Mesendoderm (in vitro differentiated cells): ENCODE results near the gene PDK4. TPM values are rescaled to one million over a fixed set of nuclear protein-coding genes. Genes with fewer than 3 reads are reported as not detected.

Experiments used
- DNase-seq: peaks from one replicate; pipeline ENCODE4 v3.0.0; 2013
- H2AK5ac ChIP-seq: 2 replicates; pipeline ENCODE4 v1.6.1; 2013; ENCODE audit warnings: low read length, inconsistent platforms
- H2BK120ac ChIP-seq: 2 replicates; pipeline ENCODE4 v1.6.1; 2013; ENCODE audit warnings: low read depth, mild to moderate bottlenecking, low read length, moderate library complexity, mixed read lengths
- H2BK15ac ChIP-seq: replicated peaks from 2 replicates; pipeline ENCODE4 v1.6.1; 2013; ENCODE audit warnings: low read depth, mild to moderate bottlenecking, moderate library complexity
- H2BK5ac ChIP-seq: 2 replicates; pipeline ENCODE4 v1.6.1; 2013; ENCODE audit warnings: low read length, inconsistent platforms
- H3K18ac ChIP-seq: 2 replicates; pipeline ENCODE4 v1.6.1; 2013; ENCODE audit warnings: mild to moderate bottlenecking, low read length, mixed read lengths
- H3K23ac ChIP-seq: one replicate; pipeline ENCODE4 v1.6.1; 2013; ENCODE audit warnings: low read length
- H3K27ac ChIP-seq: 2 replicates; pipeline ENCODE4 v1.5.1; 2013; ENCODE audit warnings: low read depth, mild to moderate bottlenecking, inconsistent platforms, low read length, moderate library complexity
- H3K27me3 ChIP-seq: 2 replicates; pipeline ENCODE4 v1.6.1; 2013; ENCODE audit warnings: low read length, control low read depth, mild to moderate bottlenecking, inconsistent platforms; ENCODE audit not compliant: insufficient read depth, poor library complexity
- H3K36me3 ChIP-seq: 2 replicates; pipeline ENCODE4 v1.6.1; 2013; ENCODE audit warnings: low read length, inconsistent platforms; ENCODE audit not compliant: control insufficient read depth, insufficient read depth
- H3K4ac ChIP-seq: one replicate; pipeline ENCODE4 v1.6.1; 2013; ENCODE audit warnings: low read depth, mild to moderate bottlenecking, low read length, moderate library complexity
- H3K4me1 ChIP-seq: 2 replicates; pipeline ENCODE4 v1.6.1; 2013; ENCODE audit warnings: low read depth, low read length, inconsistent platforms; ENCODE audit not compliant: control insufficient read depth
- H3K4me2 ChIP-seq: 2 replicates; pipeline ENCODE4 v1.6.1; 2013; ENCODE audit warnings: low read length
- H3K4me3 ChIP-seq: 2 replicates; pipeline ENCODE4 v1.5.1; 2013; ENCODE audit warnings: mild to moderate bottlenecking, low read length
- H3K56ac ChIP-seq: one replicate; pipeline ENCODE4 v1.6.1; 2013; ENCODE audit warnings: low read length
- H3K79me1 ChIP-seq: 2 replicates; pipeline ENCODE4 v1.6.1; 2013; ENCODE audit warnings: low read length, inconsistent platforms
- H3K79me2 ChIP-seq: 2 replicates; pipeline ENCODE4 v1.6.1; 2013; ENCODE audit warnings: mild to moderate bottlenecking, low read length; ENCODE audit not compliant: control insufficient read depth, insufficient read depth
- H3K9ac ChIP-seq: 2 replicates; pipeline ENCODE4 v1.6.1; 2013; ENCODE audit warnings: low read length, inconsistent platforms
- H4K5ac ChIP-seq: one replicate; pipeline ENCODE4 v1.6.1; 2013; ENCODE audit warnings: low read length
- H4K8ac ChIP-seq: one replicate; pipeline ENCODE4 v1.6.1; 2013; ENCODE audit warnings: low read depth, mild to moderate bottlenecking, control low read depth, low read length, moderate library complexity
- WGBS: extraction: QIAGEN DNeasy Blood & Tissue Kit; methylation state at CpG from one replicate; pipeline ENCODE4 v1.1.7; 2013; ENCODE audit warnings: low lambda C conversion rate, missing lambda C conversion rate; ENCODE audit not compliant: insufficient coverage; ENCODE audit errors: extremely low coverage; 5-methylcytosine and 5-hydroxymethylcytosine counted together
- polyA plus RNA-seq, 2 experiments: library from polyadenylated mRNA; stranded (reverse); fragments of 200-250 nt; gene quantifications; one replicate each; pipeline ENCODE4 v1.2.3, GENCODE V29; 2013

Gene PDK4
- polyA plus RNA-seq (2013, experiment 1 of 2): 0.06 TPM
- 0.07 TPM for polyA plus RNA-seq (2013, experiment 2 of 2)

DNA sequence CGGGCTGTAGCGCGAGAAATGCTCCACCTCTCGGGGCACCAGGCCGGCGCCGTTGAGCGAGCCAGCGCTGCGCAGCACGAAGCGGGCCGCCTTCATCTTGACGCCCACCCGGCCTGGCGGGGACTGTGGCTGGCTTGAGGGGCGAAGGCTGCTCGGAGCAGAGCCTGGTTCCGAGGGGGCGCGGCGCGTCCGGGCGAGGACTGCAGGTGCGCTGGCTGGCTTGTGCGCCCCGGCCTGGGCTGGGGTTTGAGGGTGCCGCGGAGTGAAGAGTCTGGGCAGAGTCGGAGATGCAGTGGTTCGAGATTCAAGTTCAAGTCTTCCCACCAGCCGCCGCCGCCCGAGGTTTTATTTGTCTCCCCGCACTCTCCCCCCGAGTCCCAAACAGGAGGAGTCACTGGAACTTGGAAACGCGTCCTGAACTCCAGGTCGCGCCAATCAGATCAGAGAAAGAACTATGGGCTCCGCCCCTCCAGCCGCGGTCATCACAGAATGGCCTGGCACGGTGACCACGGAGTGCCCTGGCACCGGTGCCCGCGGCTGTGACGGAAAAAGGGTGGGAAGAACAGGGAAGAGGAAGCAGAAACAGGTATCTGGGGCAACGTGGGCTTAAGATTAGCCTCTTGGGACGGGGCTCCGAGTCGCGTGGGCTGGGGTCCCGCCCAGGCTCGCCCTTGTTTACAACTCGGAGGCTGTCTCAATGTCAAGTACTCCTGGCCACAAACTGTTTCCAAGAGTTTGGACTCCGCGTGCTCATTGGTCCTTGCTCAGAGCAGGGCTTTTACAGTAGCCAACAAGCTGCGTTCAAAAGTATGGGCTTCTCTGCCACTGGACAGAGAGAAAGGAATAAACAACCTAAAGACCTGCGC is at the start of gene PDK4:
Gene PDK4 (minus strand): TSS at position 319 of the 866 bp plus-strand sequence. CDS start 223 bp downstream, at position 96.
- Histone ChIP-seq H3K79me2 (no peaks in the 10 kb centered on the region), H3K4me3 (peak within 1 kb of the TSS; percentile 76), H3K27ac (no peak within 1 kb of the TSS), H4K5ac (no peak within 1 kb of the TSS), H4K8ac (no peak within 1 kb of the TSS), H3K56ac (peak within 1 kb of the TSS; percentile 67), H3K4me2 (peak within 1 kb of the TSS; percentile 90), H2BK15ac (no peak within 1 kb of the TSS), H3K23ac (no peak within 1 kb of the TSS), H3K4me1 (no peaks in the 10 kb centered on the region), H3K27me3 (peaks cover 3% of the 10 kb centered on the region), H3K18ac (no peak within 1 kb of the TSS), H2AK5ac (no peak within 1 kb of the TSS), H2BK120ac (no peak within 1 kb of the TSS), H3K9ac (peak within 1 kb of the TSS; percentile 52), H3K36me3 (no peaks in the 10 kb centered on the region), H2BK5ac (no peak within 1 kb of the TSS), H3K79me1 (no peaks in the 10 kb centered on the region), H3K4ac (no peak within 1 kb of the TSS)
- no CpG with 5 or more reads among the region's 63 CpGs for WGBS
- peak; percentile 62 for DNase-seq

DNA sequence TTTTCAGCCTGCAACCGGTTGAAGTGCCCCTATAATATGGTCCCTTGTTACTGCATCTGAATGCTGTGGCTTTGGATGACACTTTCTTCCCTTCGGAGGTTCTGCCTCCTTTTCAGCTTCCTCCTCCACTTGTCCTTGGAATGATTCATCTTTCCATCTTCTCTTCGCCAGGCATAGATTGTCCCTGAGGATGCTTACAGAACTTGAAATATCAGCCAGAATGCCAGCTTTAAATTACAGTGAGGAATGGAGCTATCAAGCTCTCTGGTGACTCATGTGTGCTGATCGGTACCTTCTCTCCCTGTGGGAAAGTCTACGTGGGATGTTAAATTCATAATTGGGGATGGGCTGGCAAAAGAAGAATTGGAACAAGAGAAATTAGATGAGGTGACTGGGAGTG is 45.9 kb upstream of the PDK4 start:
- Histone ChIP-seq H4K5ac (no peak overlapping the region), H3K4me1 (no peaks in the 10 kb centered on the region), H3K79me1 (no peaks in the 10 kb centered on the region), H4K8ac (no peak overlapping the region), H3K18ac (no peak overlapping the region), H3K4me3 (no peak overlapping the region), H3K79me2 (no peaks in the 10 kb centered on the region), H2BK15ac (no peak overlapping the region), H3K23ac (no peak overlapping the region), H3K4me2 (no peak overlapping the region), H3K9ac (no peak overlapping the region), H2AK5ac (no peak overlapping the region), H2BK5ac (no peak overlapping the region), H3K56ac (no peak overlapping the region), H3K4ac (no peak overlapping the region), H3K36me3 (no peaks in the 10 kb centered on the region), H3K27ac (no peak overlapping the region), H2BK120ac (no peak overlapping the region), H3K27me3 (no peaks in the 10 kb centered on the region)
- no peak for DNase-seq
- whole genome bisulfite sequencing: no CpG with 5 or more reads among the region's 5 CpGs

DNA sequence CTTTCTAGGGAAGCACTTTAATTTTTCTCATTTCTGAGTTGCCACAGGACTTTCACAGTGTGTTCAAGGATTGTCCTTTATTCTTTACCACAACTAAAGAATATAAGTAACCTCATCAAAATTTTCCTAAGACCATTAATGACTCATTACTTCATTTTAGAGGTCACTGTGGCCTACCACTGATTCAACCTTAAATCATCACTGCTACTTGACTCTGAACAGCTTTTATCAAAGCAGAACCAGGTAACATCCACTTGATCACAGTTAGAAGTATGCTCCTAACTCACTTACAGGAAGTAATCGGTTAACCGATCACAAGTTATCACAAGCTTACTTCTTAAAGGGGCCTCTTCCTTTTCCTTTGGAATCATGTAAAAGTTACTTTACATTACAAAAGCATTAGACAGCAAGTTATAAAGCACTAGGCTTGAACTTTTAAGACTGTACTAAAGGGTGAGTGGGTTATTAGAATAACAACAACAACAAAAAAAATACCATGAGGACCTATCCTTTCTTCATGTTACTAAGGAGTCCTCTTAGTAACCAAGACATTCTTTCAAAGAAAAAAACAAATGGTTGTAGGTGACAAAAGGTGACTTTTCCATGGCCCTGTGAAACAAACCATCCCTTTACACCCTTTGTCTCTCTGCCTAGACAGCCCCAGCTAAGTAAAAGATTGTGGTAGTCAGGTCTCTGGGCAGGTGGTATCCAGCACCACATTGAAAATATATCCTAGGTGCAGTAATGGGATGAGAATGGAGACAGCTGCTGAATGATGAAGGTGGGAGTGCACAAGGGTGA is 40.0 kb upstream of the PDK4 start:
- H2BK5ac ChIP-seq: no peak overlapping the region
- H3K9ac ChIP-seq: no peak overlapping the region
- no peak overlapping the region for H2AK5ac ChIP-seq
- H3K36me3 ChIP-seq: no peaks in the 10 kb centered on the region
- no peak overlapping the region for H3K23ac ChIP-seq
- no peak overlapping the region for H3K4ac ChIP-seq
- no peak overlapping the region for H2BK15ac ChIP-seq
- H4K5ac ChIP-seq: no peak overlapping the region
- H3K18ac ChIP-seq: no peak overlapping the region
- no peaks in the 10 kb centered on the region for H3K4me1 ChIP-seq
- no peak overlapping the region for H3K56ac ChIP-seq
- no CpG with 5 or more reads among the region's 2 CpGs for WGBS
- no peak overlapping the region for H3K27ac ChIP-seq
- H2BK120ac ChIP-seq: no peak overlapping the region
- no peak overlapping the region for H3K4me2 ChIP-seq
- no peak overlapping the region for H4K8ac ChIP-seq
- no peaks in the 10 kb centered on the region for H3K79me1 ChIP-seq
- peak; percentile 7 for DNase-seq
- no peaks in the 10 kb centered on the region for H3K27me3 ChIP-seq
- no peak overlapping the region for H3K4me3 ChIP-seq
- no peaks in the 10 kb centered on the region for H3K79me2 ChIP-seq

DNA sequence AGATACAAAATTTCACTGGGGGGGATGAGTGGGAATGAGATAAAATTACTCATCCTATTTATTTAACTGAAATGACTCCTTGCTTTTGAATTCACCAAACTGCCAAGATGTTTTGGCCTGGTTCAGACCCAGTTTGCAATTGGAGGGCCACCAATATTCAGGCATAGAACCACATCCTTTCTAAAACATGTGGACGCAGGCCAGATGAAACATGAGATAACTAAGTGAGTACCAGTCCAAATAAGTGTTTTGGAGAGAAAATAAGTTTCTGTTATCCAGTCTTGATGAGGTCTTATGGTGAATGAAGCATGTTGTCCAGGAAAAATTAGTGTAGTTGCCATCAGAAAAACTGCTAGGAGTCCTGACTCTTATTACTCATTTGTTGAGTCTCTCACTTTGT is 36.3 kb upstream of the PDK4 start:
- H3K4ac ChIP-seq: no peak overlapping the region
- no peaks in the 10 kb centered on the region for H3K79me2 ChIP-seq
- no peak overlapping the region for H4K8ac ChIP-seq
- H2BK5ac ChIP-seq: no peak overlapping the region
- H3K18ac ChIP-seq: no peak overlapping the region
- H3K27ac ChIP-seq: no peak overlapping the region
- H3K23ac ChIP-seq: no peak overlapping the region
- H2BK120ac ChIP-seq: no peak overlapping the region
- H3K79me1 ChIP-seq: no peaks in the 10 kb centered on the region
- H2AK5ac ChIP-seq: no peak overlapping the region
- no peak overlapping the region for H3K9ac ChIP-seq
- no CpG with 5 or more reads among the region's 1 CpG for WGBS
- H3K4me3 ChIP-seq: no peak overlapping the region
- H4K5ac ChIP-seq: no peak overlapping the region
- H3K56ac ChIP-seq: no peak overlapping the region
- H3K4me1 ChIP-seq: no peaks in the 10 kb centered on the region
- H3K36me3 ChIP-seq: no peaks in the 10 kb centered on the region
- no peak for DNase-seq
- H2BK15ac ChIP-seq: no peak overlapping the region
- H3K27me3 ChIP-seq: no peaks in the 10 kb centered on the region
- no peak overlapping the region for H3K4me2 ChIP-seq

DNA sequence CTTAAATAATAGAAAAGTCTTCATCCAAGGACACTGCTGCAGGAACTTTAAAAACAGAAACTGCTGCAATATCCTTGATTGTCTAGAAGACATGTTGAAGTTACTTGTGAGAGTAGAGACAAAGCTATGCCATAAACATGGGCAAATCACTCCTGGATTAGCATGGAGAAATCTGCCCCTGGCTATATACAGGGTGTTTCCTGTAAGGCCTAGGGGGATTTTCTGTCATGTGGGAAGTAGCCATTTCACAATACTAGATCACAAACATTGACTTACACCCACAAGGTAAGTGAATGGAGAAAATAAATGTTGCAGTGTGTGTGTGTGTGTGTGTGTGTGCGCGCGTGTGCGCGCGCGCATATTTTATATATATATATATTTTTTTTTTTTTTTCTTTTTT is 35.2 kb upstream of the PDK4 start:
- H3K4me2 ChIP-seq: no peak overlapping the region
- WGBS: no CpG with 5 or more reads among the region's 7 CpGs
- no peak overlapping the region for H3K9ac ChIP-seq
- H4K8ac ChIP-seq: no peak overlapping the region
- no peak overlapping the region for H3K27ac ChIP-seq
- no peak overlapping the region for H3K4me3 ChIP-seq
- H3K18ac ChIP-seq: no peak overlapping the region
- H3K36me3 ChIP-seq: no peaks in the 10 kb centered on the region
- H3K79me1 ChIP-seq: no peaks in the 10 kb centered on the region
- no peak overlapping the region for H3K56ac ChIP-seq
- H3K23ac ChIP-seq: no peak overlapping the region
- no peak overlapping the region for H2BK120ac ChIP-seq
- no peaks in the 10 kb centered on the region for H3K4me1 ChIP-seq
- no peak overlapping the region for H3K4ac ChIP-seq
- no peak overlapping the region for H2BK15ac ChIP-seq
- no peak overlapping the region for H2AK5ac ChIP-seq
- H4K5ac ChIP-seq: no peak overlapping the region
- no peaks in the 10 kb centered on the region for H3K79me2 ChIP-seq
- peak; percentile 30 for DNase-seq
- H3K27me3 ChIP-seq: no peaks in the 10 kb centered on the region
- no peak overlapping the region for H2BK5ac ChIP-seq
